ENCODE results near the gene PDZD2. TPM values are rescaled to one million over a fixed set of nuclear protein-coding genes. Genes with fewer than 3 reads are reported as not detected.

Gene PDZD2
- total RNA-seq, 3 donors from 2014 or later (not counting 1 experiment from before 2014, with no cell fraction given): 0.50 to 1.3 (median 0.66) TPM

DNA sequence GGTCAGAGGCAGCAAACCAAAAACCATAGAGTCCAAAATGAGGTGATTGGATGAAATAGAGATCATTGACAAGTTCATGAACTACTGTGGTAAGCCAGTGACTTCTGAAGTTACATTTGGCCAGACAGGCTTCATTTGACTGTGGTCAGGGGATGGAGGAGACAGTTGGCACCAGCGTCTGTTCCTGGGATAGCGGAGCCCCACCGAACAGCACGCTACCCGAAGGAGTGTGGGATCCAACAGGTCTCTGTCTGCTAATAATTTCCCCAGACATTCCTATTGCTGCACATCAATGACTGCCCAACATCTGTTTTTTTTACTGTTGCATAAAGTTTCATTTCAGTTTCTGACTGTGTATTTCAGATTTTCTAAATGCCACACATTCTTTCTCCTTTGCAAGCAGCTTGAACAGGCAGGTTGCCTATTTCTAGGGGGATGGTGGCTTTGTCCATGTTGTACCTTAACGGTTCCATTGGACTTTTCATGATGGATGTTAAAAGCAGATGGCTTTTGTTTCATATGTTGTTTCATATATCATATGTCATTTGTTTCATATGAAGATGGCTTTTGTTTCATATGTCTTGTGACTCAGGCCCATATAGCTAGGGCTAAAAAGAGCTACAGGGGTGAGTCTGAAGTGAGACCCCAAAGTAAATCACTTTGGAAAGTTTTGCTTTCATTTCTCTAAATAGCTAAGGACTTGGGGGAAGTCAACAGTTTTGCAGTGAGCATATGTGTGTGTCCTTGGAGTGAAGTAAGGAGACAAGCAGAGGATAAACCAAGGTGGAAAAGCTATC, 354.4 kb downstream of the PDZD2 start:
- H3K27me3 ChIP-seq (ENCODE audit: control insufficient read depth, insufficient read depth, low read length): no peaks in the 10 kb centered on the region
- Mint-ChIP-seq H3K9me3 (no peaks in the 10 kb centered on the region), H3K27me3 (ENCODE audit: low read depth in 2 of 2) (peaks cover 0 to 12% of the 10 kb centered on the region in 2 donors), H3K4me1 (peaks cover 0 to 5% of the 10 kb centered on the region in 2 donors), H3K4me3 (no peak overlapping the region), H3K36me3 (no peaks in the 10 kb centered on the region), H3K27ac (no peak overlapping the region)
- 95% methylated on average over 6 of the region's 6 CpGs for WGBS (ENCODE audit: insufficient coverage)
- no peak for ATAC-seq
- no peak for DNase-seq
- TF ChIP-seq, protein P1, sequence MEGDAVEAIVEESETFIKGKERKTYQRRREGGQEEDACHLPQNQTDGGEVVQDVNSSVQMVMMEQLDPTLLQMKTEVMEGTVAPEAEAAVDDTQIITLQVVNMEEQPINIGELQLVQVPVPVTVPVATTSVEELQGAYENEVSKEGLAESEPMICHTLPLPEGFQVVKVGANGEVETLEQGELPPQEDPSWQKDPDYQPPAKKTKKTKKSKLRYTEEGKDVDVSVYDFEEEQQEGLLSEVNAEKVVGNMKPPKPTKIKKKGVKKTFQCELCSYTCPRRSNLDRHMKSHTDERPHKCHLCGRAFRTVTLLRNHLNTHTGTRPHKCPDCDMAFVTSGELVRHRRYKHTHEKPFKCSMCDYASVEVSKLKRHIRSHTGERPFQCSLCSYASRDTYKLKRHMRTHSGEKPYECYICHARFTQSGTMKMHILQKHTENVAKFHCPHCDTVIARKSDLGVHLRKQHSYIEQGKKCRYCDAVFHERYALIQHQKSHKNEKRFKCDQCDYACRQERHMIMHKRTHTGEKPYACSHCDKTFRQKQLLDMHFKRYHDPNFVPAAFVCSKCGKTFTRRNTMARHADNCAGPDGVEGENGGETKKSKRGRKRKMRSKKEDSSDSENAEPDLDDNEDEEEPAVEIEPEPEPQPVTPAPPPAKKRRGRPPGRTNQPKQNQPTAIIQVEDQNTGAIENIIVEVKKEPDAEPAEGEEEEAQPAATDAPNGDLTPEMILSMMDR (IDR thresholded peaks at IDR 0.05): no peak
- no peaks in the 10 kb centered on the region for H3K36me3 ChIP-seq (ENCODE audit: control insufficient read depth, insufficient read depth, low read length)
- no peaks in the 10 kb centered on the region for H3K9me3 ChIP-seq (ENCODE audit: control insufficient read depth, insufficient read depth, low read length)
- no peak overlapping the region for H3K4me3 ChIP-seq (ENCODE audit: low read length)
- intact Hi-C loops (cut with micrococcal nuclease): loop anchor here (10.0 kb wide), 1 partner anchor 1931 kb away; no protein-coding TSS in a partner anchor
- no peaks in the 10 kb centered on the region for H3K4me1 ChIP-seq (ENCODE audit: control insufficient read depth, insufficient read depth, low read length)
- H3K27ac ChIP-seq (ENCODE audit: low read length): no peak overlapping the region

DNA sequence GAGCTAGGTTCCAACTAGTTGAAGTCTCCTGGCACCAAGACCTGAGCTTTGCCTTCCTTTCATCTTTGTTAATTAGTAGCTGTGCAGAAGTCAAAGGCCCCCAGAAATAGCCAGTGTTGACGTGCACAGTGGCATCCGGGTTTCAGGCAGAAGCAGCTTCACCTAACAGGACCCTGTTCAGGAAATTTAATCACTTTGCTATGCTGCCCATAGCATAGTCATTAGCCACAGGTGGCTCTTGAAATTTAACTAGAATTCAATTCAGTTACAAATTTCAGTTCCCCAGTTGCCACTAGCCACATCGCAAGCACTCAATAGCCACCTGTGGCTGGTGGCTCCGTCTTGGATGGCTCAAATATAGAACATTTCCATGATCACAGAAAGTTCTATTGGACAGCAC, 356.1 kb downstream of the PDZD2 start:
- Histone ChIP-seq H3K4me1 (ENCODE audit: control insufficient read depth, insufficient read depth, low read length) (no peaks in the 10 kb centered on the region), H3K27ac (ENCODE audit: low read length) (no peak overlapping the region), H3K27me3 (ENCODE audit: control insufficient read depth, insufficient read depth, low read length) (no peaks in the 10 kb centered on the region), H3K4me3 (ENCODE audit: low read length) (no peak overlapping the region), H3K36me3 (ENCODE audit: control insufficient read depth, insufficient read depth, low read length) (no peaks in the 10 kb centered on the region), H3K9me3 (ENCODE audit: control insufficient read depth, insufficient read depth, low read length) (no peaks in the 10 kb centered on the region)
- H3K27ac Mint-ChIP-seq: no peak overlapping the region
- 79% methylated on average over 4 of the region's 4 CpGs for WGBS (ENCODE audit: insufficient coverage)
- no peaks in the 10 kb centered on the region for H3K36me3 Mint-ChIP-seq
- DNase-seq: no peak
- no peak for ATAC-seq
- TF ChIP-seq, protein P1 (IDR thresholded peaks at IDR 0.05): no peak
- H3K4me1 Mint-ChIP-seq: peaks cover 0 to 5% of the 10 kb centered on the region in 2 donors
- H3K9me3 Mint-ChIP-seq: no peaks in the 10 kb centered on the region
- peaks cover 0 to 9% of the 10 kb centered on the region in 2 donors for H3K27me3 Mint-ChIP-seq (ENCODE audit: low read depth in 2 of 2)
- intact Hi-C loops (cut with micrococcal nuclease): loop anchor here (10.0 kb wide), 1 partner anchor 1930 kb away; no protein-coding TSS in a partner anchor
- H3K4me3 Mint-ChIP-seq: no peak overlapping the region

DNA sequence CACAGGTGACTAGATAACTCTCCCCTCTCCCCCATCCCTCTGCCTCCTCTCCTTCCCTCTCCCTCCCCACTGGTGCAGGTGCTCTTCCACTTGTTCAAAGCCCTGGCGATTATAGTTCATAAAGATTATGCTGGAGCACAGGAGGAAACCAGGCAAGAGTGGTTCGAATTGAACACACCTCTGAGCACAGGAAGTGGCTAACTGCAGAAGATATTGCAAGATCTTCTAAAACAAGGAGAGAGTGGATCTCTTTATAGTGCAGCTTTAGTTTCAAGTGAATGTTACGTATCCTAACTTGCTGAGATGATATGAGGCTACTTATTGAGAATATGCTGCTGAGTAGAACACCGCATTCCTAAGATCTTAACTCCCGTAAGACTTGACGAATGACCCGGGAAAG, 356.8 kb downstream of the PDZD2 start:
- no peaks in the 10 kb centered on the region for H3K27me3 ChIP-seq (ENCODE audit: control insufficient read depth, insufficient read depth, low read length)
- H3K9me3 Mint-ChIP-seq: no peaks in the 10 kb centered on the region
- H3K27me3 Mint-ChIP-seq (ENCODE audit: low read depth in 2 of 2): peaks cover 0 to 7% of the 10 kb centered on the region in 2 donors
- 72% methylated on average over 7 of the region's 7 CpGs for WGBS (ENCODE audit: insufficient coverage)
- H3K27ac ChIP-seq (ENCODE audit: low read length): no peak overlapping the region
- intact Hi-C loops (cut with micrococcal nuclease): loop anchor here (10.0 kb wide), 1 partner anchor 1929 kb away; no protein-coding TSS in a partner anchor
- no peak for ATAC-seq
- H3K36me3 Mint-ChIP-seq: no peaks in the 10 kb centered on the region
- H3K36me3 ChIP-seq (ENCODE audit: control insufficient read depth, insufficient read depth, low read length): no peaks in the 10 kb centered on the region
- H3K9me3 ChIP-seq (ENCODE audit: control insufficient read depth, insufficient read depth, low read length): no peaks in the 10 kb centered on the region
- H3K27ac Mint-ChIP-seq: peak overlapping the region in 1 of 2 donors; percentile 23
- H3K4me3 Mint-ChIP-seq: no peak overlapping the region
- no peak overlapping the region for H3K4me3 ChIP-seq (ENCODE audit: low read length)
- peak in 1 of 2 donors; percentile 12 for DNase-seq
- TF ChIP-seq, protein P1 (IDR thresholded peaks at IDR 0.05): no peak
- H3K4me1 ChIP-seq (ENCODE audit: control insufficient read depth, insufficient read depth, low read length): no peaks in the 10 kb centered on the region
- H3K4me1 Mint-ChIP-seq: peaks cover 0 to 5% of the 10 kb centered on the region in 2 donors

Measured in natural killer cell (primary cell).